Astrocyte (in vitro differentiated cells and primary cell): ENCODE results near the gene PROB1. TPM values are rescaled to one million over a fixed set of nuclear protein-coding genes. Genes with fewer than 3 reads are reported as not detected.

Experiments used
- DNase-seq: peaks from one replicate; pipeline ENCODE4 v3.0.0-alpha.2; 2010; ENCODE audit warnings: low read depth
- FAIRE-seq: peaks from 2 replicates; lab custom pipeline; 2011; peaks lifted over from hg19 to GRCh38; lab: Jason Lieb, UNC
- H2AFZ ChIP-seq: 2 replicates; pipeline ENCODE4 v1.6.0; 2012; ENCODE audit warnings: low read depth, low read length, inconsistent platforms
- H3K27ac ChIP-seq: 2 replicates; pipeline ENCODE4 v1.5.1; 2011; ENCODE audit warnings: low read depth, low read length, inconsistent platforms
- H3K27me3 ChIP-seq: 2 replicates; pipeline ENCODE4 v1.6.0; 2011; ENCODE audit warnings: low read length, inconsistent platforms; ENCODE audit not compliant: insufficient read depth
- H3K36me3 ChIP-seq: 2 replicates; pipeline ENCODE4 v1.5.1; 2011; ENCODE audit warnings: low read length, inconsistent platforms; ENCODE audit not compliant: insufficient read depth
- H3K4me1 ChIP-seq: 2 replicates; pipeline ENCODE4 v1.5.1; 2011; ENCODE audit warnings: low read length, inconsistent platforms; ENCODE audit not compliant: insufficient read depth
- H3K4me2 ChIP-seq: 2 replicates; pipeline ENCODE4 v1.6.0; 2012; ENCODE audit warnings: low read length, inconsistent platforms
- H3K4me3 ChIP-seq: 2 replicates; pipeline ENCODE4 v1.5.1; 2011; ENCODE audit warnings: low read depth, mild to moderate bottlenecking, low read length, inconsistent platforms; ENCODE audit not compliant: insufficient read depth
- H3K79me2 ChIP-seq: 2 replicates; pipeline ENCODE4 v1.6.0; 2012; ENCODE audit warnings: mild to moderate bottlenecking, low read length, inconsistent platforms; ENCODE audit not compliant: insufficient read depth
- H3K9ac ChIP-seq: 2 replicates; pipeline ENCODE4 v1.6.0; 2012; ENCODE audit warnings: mild to moderate bottlenecking, low read length, inconsistent platforms
- H3K9me3 ChIP-seq: 2 replicates; pipeline ENCODE4 v1.5.1; 2012; ENCODE audit warnings: low read depth, mild to moderate bottlenecking, low read length, inconsistent platforms; ENCODE audit not compliant: insufficient read depth
- H4K20me1 ChIP-seq: 2 replicates; pipeline ENCODE4 v1.6.0; 2012; ENCODE audit warnings: low read length, inconsistent platforms; ENCODE audit not compliant: insufficient read depth
- H3K27ac Mint-ChIP-seq: one replicate; pipeline ENCODE4 v1.8.0; 2021; ENCODE audit warnings: mild to moderate bottlenecking, mixed read lengths; ENCODE audit not compliant: unreplicated experiment
- H3K27me3 Mint-ChIP-seq: one replicate; pipeline ENCODE4 v1.8.0; 2021; ENCODE audit warnings: low read depth, mixed read lengths; ENCODE audit not compliant: unreplicated experiment
- H3K36me3 Mint-ChIP-seq: one replicate; pipeline ENCODE4 v1.8.0; 2021; ENCODE audit warnings: low read depth, mixed read lengths; ENCODE audit not compliant: unreplicated experiment
- H3K4me1 Mint-ChIP-seq: one replicate; pipeline ENCODE4 v1.8.0; 2021; ENCODE audit warnings: low read depth, mixed read lengths; ENCODE audit not compliant: unreplicated experiment
- H3K4me3 Mint-ChIP-seq: one replicate; pipeline ENCODE4 v1.8.0; 2021; ENCODE audit warnings: mild to moderate bottlenecking, moderate library complexity, mixed read lengths; ENCODE audit not compliant: unreplicated experiment
- H3K9me3 Mint-ChIP-seq: one replicate; pipeline ENCODE4 v1.8.0; 2021; ENCODE audit warnings: mild to moderate bottlenecking, mixed read lengths; ENCODE audit not compliant: unreplicated experiment
- EZH2 ChIP-seq: IDR thresholded peaks from 2 replicates; pipeline ENCODE4 v1.6.1; 2012; ENCODE audit warnings: mild to moderate bottlenecking, low read length, inconsistent platforms; ENCODE audit not compliant: insufficient read depth
- total RNA-seq: library from RNA; stranded (reverse); gene quantifications from 2 replicates; pipeline ENCODE4 v1.2.1, GENCODE V29; 2021
- TF ChIP-seq, protein P1 (sequence below): IDR thresholded peaks from 2 replicates; pipeline ENCODE4 v1.5.1; 2011; ENCODE audit warnings: low read depth, mild to moderate bottlenecking, inconsistent platforms, low read length, moderate library complexity; ENCODE audit not compliant: insufficient read depth

PROB1 gene
- total RNA-seq, 1 donor from 2014 or later: 0.59 TPM

DNA sequence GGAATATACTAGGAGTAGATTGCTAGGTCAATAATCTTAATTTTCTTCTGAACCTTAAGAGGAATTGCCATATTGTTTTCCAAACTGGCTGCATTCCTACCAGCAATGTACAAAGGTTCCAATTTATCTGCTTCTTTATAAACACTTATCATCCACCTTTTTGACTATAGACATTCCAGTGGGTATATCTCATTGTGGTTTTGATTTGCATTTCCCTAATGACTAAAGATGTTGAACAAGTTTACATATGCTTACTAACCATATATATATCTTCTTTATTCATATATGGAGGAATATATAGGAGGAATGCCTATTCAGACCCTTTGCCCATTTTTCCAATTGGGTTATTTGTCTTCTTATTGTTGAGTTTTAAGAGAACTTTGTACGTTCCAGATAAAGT lies 36.8 kb upstream of the PROB1 start:
- no peaks in the 10 kb centered on the region for H3K79me2 ChIP-seq
- H3K4me1 ChIP-seq: peaks cover 1% of the 10 kb centered on the region
- no peak overlapping the region for H2AFZ ChIP-seq
- no peak overlapping the region for H3K27ac ChIP-seq
- Mint-ChIP-seq H3K27me3 (no peaks in the 10 kb centered on the region), H3K9me3 (no peaks in the 10 kb centered on the region), H3K4me1 (peaks cover 4% of the 10 kb centered on the region), H3K27ac (no peak overlapping the region), H3K4me3 (no peak overlapping the region), H3K36me3 (peaks cover 3% of the 10 kb centered on the region)
- TF ChIP-seq, protein P1, sequence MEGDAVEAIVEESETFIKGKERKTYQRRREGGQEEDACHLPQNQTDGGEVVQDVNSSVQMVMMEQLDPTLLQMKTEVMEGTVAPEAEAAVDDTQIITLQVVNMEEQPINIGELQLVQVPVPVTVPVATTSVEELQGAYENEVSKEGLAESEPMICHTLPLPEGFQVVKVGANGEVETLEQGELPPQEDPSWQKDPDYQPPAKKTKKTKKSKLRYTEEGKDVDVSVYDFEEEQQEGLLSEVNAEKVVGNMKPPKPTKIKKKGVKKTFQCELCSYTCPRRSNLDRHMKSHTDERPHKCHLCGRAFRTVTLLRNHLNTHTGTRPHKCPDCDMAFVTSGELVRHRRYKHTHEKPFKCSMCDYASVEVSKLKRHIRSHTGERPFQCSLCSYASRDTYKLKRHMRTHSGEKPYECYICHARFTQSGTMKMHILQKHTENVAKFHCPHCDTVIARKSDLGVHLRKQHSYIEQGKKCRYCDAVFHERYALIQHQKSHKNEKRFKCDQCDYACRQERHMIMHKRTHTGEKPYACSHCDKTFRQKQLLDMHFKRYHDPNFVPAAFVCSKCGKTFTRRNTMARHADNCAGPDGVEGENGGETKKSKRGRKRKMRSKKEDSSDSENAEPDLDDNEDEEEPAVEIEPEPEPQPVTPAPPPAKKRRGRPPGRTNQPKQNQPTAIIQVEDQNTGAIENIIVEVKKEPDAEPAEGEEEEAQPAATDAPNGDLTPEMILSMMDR: no peak
- TF ChIP-seq EZH2: no peak
- H3K36me3 ChIP-seq: peaks cover 4% of the 10 kb centered on the region
- no peak for DNase-seq
- H3K4me3 ChIP-seq: no peak overlapping the region
- no peaks in the 10 kb centered on the region for H3K9me3 ChIP-seq
- H4K20me1 ChIP-seq: no peaks in the 10 kb centered on the region
- H3K4me2 ChIP-seq: no peak overlapping the region
- no peak for FAIRE-seq
- H3K9ac ChIP-seq: no peak overlapping the region
- no peaks in the 10 kb centered on the region for H3K27me3 ChIP-seq

DNA sequence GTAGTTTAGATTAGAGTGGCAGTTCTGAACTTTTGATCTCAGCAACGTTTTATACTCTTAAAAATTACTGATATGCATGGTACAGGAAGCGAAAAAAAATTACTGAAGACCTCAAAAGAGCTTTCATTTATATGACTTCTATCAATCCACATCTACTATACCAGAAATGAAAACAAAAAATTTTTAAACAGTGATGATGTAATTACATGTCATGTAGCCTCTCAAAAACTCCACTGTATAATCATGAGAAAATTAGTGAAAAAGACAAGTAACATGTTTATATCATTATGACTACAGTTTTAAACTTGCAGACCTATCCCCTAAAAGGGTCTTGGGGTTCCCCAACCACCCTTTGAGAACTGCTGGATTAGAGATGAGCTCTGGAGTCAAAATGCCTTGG lies 35.1 kb upstream of the PROB1 start:
- H3K9me3 ChIP-seq: no peaks in the 10 kb centered on the region
- H4K20me1 ChIP-seq: no peaks in the 10 kb centered on the region
- H3K36me3 ChIP-seq: peaks cover 4% of the 10 kb centered on the region
- H3K4me3 ChIP-seq: no peak overlapping the region
- H2AFZ ChIP-seq: no peak overlapping the region
- Mint-ChIP-seq H3K4me1 (peaks cover 10% of the 10 kb centered on the region), H3K27me3 (no peaks in the 10 kb centered on the region), H3K27ac (no peak overlapping the region), H3K36me3 (peaks cover 3% of the 10 kb centered on the region), H3K4me3 (no peak overlapping the region), H3K9me3 (no peaks in the 10 kb centered on the region)
- FAIRE-seq (no peak), DNase-seq (no peak)
- H3K9ac ChIP-seq: no peak overlapping the region
- no peak overlapping the region for H3K27ac ChIP-seq
- TF ChIP-seq, protein P1: no peak
- no peak for TF ChIP-seq EZH2
- H3K4me2 ChIP-seq: no peak overlapping the region
- peaks cover 8% of the 10 kb centered on the region for H3K4me1 ChIP-seq
- H3K27me3 ChIP-seq: no peaks in the 10 kb centered on the region
- no peaks in the 10 kb centered on the region for H3K79me2 ChIP-seq

DNA sequence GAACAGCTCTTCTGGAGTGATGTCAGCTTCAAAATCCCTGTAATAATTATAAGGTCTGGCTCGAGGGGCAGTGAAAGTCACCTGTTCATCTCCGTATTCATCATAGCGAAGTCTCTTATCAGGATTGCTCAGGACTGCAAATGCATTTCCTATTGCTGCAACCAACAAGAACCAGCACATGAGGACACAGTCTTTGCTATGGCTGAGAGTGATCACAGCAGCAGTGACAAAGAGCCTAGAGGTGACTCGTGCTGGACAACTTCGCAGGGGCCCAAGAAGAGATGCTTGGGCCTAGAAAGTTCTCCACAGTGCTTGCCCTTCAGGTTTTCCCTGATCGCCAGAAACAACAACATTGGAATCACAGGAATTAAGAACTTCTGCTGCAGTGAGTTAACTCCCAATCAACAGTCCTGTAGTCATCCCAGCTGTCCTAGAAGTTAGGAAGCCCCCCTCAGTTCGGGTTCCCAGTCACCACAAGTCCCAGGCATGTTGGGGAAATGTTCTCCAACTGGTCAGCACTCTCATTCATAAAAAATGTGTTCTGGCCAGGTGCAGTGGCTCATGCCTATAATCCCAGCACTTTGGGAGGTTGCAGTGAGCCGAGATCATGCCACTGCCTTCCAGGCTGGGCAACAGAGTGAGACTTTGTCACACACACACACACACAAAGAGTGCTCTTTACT lies 31.4 kb upstream of the PROB1 start:
- peaks cover 8% of the 10 kb centered on the region for H3K4me1 ChIP-seq
- no peaks in the 10 kb centered on the region for H3K9me3 ChIP-seq
- DNase-seq: peak; percentile 76
- Mint-ChIP-seq H3K27ac (peak overlapping the region; percentile 59), H3K9me3 (no peaks in the 10 kb centered on the region), H3K36me3 (peaks cover 7% of the 10 kb centered on the region), H3K4me3 (no peak overlapping the region), H3K4me1 (peaks cover 10% of the 10 kb centered on the region), H3K27me3 (no peaks in the 10 kb centered on the region)
- no peaks in the 10 kb centered on the region for H3K27me3 ChIP-seq
- no peak overlapping the region for H3K9ac ChIP-seq
- H3K36me3 ChIP-seq: peaks cover 4% of the 10 kb centered on the region
- H3K79me2 ChIP-seq: no peaks in the 10 kb centered on the region
- H3K4me2 ChIP-seq: no peak overlapping the region
- no peak for FAIRE-seq
- no peak overlapping the region for H3K4me3 ChIP-seq
- no peak overlapping the region for H2AFZ ChIP-seq
- no peak overlapping the region for H3K27ac ChIP-seq
- no peak for TF ChIP-seq EZH2
- TF ChIP-seq, protein P1: no peak
- no peaks in the 10 kb centered on the region for H4K20me1 ChIP-seq
